DMS 273 treated with DMSO at 0.1 percent for 48 hours (cell line): Measurements from ENCODE around the gene RGS7BP.

ENCODE experiments used
- DNase-seq: peaks from one replicate; lab custom pipeline; 2025; lab: John Stamatoyannopoulos, UW

RGS7BP gene

GRCh38 chr5:64505769-64506566 is at the start of gene RGS7BP:
RGS7BP (plus strand) TSS chr5:64506015; CDS start chr5:64506625, 610 bp downstream.
- peak; percentile 35 for DNase-seq

- no peak for DNase-seq
These were observed 48.0 kb upstream of the RGS7BP start for GRCh38 chr5:64457846-64458245.

- DNase-seq: no peak
These were observed 46.9 kb upstream of the RGS7BP start for GRCh38 chr5:64458948-64459347.

GRCh38 chr5:64462391-64462790 is 43.4 kb upstream of the RGS7BP start:
- DNase-seq: peak; percentile 13

GRCh38 chr5:64486163-64486562 is 19.7 kb upstream of the RGS7BP start:
- no peak for DNase-seq

- DNase-seq: no peak
These were observed 18.5 kb upstream of the RGS7BP start for GRCh38 chr5:64487283-64487682.

GRCh38 chr5:64489857-64490256 is 16.0 kb upstream of the RGS7BP start:
- no peak for DNase-seq

GRCh38 chr5:64497386-64497785 is 8.4 kb upstream of the RGS7BP start:
- no peak for DNase-seq

GRCh38 chr5:64502196-64502595 is 3.6 kb upstream of the RGS7BP start:
- peak; percentile 6 for DNase-seq

GRCh38 chr5:64506567-64507263 is 900 bp downstream of the RGS7BP start:
- DNase-seq: no peak

- DNase-seq: no peak
These were observed 1.4 kb downstream of the RGS7BP start for GRCh38 chr5:64507264-64507605.

- no peak for DNase-seq
These were observed 4.0 kb downstream of the RGS7BP start for GRCh38 chr5:64509828-64510227.

- no peak for DNase-seq
These were observed 7.7 kb downstream of the RGS7BP start for GRCh38 chr5:64513492-64513891.

- DNase-seq: no peak
These were observed 8.8 kb downstream of the RGS7BP start for GRCh38 chr5:64514612-64515011.

GRCh38 chr5:64516216-64516615 is 10.4 kb downstream of the RGS7BP start:
- DNase-seq: no peak

GRCh38 chr5:64518793-64519192 is 13.0 kb downstream of the RGS7BP start:
- no peak for DNase-seq

GRCh38 chr5:64519263-64519662 is 13.4 kb downstream of the RGS7BP start:
- DNase-seq: no peak

- DNase-seq: no peak
These were observed 21.1 kb downstream of the RGS7BP start for GRCh38 chr5:64526734-64527439.

GRCh38 chr5:64530076-64530475 is 24.3 kb downstream of the RGS7BP start:
- no peak for DNase-seq

- DNase-seq: no peak
These were observed 26.4 kb downstream of the RGS7BP start for GRCh38 chr5:64532212-64532611.

- DNase-seq: no peak
These were observed 26.8 kb downstream of the RGS7BP start for GRCh38 chr5:64532657-64533056.

- DNase-seq: no peak
These were observed 28.2 kb downstream of the RGS7BP start for GRCh38 chr5:64534033-64534432.

GRCh38 chr5:64557911-64558310 is 52.1 kb downstream of the RGS7BP start:
- DNase-seq: no peak
